PC-3 (cell line): ENCODE results near the gene JCAD.

Experiments used
- CTCF ChIP-seq: fragments of 300-600 bp; sonication (generic); conservative IDR thresholded peaks from 2 replicates; pipeline ENCODE4 v1.5.1; 2017; ENCODE audit warnings: antibody characterized with exemption, low read depth, mild to moderate bottlenecking, low read length
- EZH2 ChIP-seq: fragments of 300-600 bp; sonication (generic); IDR thresholded peaks from one replicate; pipeline ENCODE4 v1.6.1; 2017; ENCODE audit warnings: antibody characterized with exemption, mild to moderate bottlenecking, low read length; ENCODE audit not compliant: unreplicated experiment
- EZH2phosphoT487 ChIP-seq: fragments of 300-600 bp; sonication (generic); IDR thresholded peaks from 2 replicates; pipeline ENCODE4 v1.6.1; 2018; ENCODE audit warnings: mild to moderate bottlenecking, antibody characterized with exemption, low read length, borderline replicate concordance

- TF ChIP-seq EZH2 = no peak
- no peak for TF ChIP-seq CTCF
- no peak for TF ChIP-seq EZH2phosphoT487
Observed at GRCh38 chr10:30096564-30096963, 37.2 kb upstream of the JCAD start.
